NCI-H69 (cell line): Measurements from ENCODE around the gene GALNT2.

Experiments used
- DNase-seq: peaks from one replicate; lab custom pipeline; 2025; lab: John Stamatoyannopoulos, UW

GALNT2 gene

DNA sequence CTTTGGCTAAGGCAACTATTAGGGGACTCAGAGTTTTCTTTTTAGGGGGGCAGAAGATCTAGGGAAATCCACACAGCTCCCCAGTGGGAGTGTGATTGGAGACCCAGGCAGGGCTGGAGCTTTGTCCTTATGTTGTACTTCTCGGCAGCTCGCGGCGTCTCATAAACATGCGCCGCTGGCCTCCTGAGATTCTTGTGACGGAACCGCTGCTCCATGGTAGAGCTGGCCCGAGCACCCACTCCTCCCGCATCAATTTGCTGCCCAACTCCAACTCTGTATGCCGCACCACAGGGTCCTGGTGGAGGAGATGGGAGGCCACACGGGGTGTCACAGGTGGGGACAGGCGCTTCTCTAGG, 143.9 kb downstream of the GALNT2 start:
- DNase-seq: no peak

DNA sequence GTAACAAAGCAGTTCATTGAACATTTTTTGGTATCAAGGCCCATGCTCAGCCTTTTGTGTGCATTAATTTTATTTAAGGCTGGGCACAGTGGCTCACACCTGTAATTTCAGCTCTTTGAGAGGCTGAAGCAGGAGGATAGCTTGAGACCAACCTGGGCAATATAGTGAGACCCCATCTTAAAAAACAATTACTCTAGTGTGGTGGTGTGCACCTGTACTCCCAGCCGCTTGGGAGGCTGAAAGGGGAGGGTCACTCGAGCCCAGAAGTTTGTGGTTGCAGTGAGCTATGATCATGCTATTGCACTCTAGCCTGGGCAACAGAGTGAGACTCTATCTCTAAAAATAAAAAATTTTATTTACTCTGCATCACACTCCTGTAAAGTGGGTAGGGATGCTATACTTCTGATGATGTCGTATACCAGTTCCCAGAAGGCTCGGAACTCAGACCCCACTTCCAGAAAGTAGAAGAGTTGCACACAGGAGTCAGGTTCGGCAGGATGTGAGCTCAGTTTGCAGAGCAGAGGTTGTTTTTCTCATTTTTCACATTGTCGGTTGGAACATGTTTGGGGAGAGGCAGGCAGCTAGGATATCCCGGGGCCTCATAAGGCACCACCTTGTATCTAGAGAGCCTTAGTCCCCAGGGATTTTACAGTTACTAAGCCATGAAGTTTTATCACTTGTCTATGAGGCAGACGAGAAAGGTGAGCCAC, 144.6 kb downstream of the GALNT2 start:
- no peak for DNase-seq

DNA sequence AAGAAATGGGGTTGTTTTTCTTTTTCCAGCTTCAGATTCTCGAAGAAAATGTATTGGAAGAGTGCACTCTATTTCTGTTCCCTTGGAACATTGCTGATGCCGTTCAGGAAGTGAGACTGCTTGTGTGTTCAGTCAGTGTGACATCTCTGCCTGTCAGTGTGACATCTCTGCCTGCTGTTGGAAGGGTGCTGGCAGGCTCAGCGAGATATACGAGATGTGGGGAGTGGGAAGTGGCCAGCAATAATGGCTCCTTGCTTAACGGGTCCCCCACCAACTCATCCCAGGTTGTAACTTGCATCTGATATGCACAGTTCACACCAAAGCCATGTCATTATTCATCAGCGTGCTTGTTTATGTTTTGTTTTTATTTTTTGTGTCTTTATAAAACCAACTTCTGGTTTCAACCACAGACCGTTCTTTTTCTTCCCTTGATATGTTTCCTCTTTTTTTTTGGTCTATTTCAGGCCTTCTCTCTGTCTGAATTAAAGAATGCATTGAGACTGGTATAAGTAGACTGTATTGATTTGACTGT, 145.4 kb downstream of the GALNT2 start:
- no peak for DNase-seq

DNA sequence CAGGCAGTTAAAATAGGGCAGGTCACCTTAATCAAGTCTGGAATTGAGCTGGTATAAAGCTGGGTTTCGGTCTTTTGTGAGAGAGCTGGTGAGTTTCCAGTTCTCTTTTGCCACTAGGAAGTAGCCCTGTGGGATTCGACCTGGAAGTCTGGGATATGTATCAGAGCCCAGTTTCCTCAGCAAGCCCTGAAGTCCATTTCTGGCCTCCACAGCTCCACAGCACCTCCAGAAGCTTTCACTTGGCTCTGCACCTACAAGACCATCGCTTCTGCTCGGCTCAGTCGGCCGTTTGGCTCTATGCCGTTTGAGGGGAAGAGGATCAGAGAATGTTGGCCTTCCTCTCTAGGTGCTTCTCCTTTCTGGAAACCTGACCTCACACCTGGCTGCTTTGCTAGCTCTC, 148.0 kb downstream of the GALNT2 start:
- peak; percentile 7 for DNase-seq

DNA sequence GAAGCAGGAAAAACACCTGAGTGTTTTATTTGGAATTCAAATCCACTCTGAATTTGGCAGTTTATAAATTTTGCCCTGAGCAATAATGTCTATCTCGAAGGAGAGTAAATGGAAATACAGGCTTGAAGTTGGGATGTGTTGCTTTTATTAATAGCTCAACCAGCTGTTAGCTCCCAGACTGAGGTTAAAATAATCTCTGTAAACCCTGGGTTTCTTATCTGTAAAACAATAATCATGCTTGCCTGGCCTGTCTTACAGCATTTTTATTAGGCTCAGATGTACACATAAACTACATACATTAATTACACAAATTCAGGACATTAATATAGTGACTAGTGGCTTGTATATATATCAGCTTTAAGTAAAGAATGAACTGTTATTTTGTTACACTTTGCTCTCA, 148.5 kb downstream of the GALNT2 start:
- no peak for DNase-seq

DNA sequence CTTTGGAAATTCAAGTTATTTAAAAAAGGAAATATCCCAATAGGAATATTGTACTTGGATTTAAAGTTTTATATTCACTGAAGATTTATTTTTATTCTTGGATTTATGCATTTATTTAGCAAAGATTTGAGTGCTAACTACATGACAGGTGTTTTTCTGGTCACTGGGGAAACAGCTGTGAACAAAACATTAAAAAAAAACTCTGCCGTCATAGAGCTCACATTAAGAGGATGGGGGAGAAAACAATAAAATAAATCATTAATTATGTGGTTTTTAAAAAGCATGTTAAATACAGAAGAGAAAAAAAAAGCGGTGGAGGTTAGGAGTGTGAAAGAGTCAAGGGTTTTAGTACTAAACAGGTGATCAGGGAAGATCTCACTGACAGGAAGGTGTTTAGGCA, 149.9 kb downstream of the GALNT2 start:
- no peak for DNase-seq

DNA sequence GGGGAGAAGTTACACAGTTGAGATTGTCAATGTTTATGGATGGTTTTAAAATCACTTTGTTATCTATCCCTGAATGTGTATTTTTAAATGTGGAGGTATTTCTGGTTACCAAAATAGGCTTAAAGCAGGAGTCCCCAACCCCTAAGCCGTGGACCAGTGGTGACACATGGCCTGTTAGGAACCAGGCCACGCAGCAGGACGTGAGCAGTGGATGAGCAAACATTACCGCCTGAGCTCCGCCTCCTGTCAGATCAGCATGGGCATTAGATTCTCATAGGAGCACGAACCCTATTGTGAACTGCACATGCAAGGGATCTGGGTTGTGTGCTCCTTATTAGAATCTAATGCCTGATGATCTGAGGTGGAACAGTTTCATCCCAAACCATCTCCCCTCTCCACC, 151.6 kb downstream of the GALNT2 start:
- DNase-seq: no peak

DNA sequence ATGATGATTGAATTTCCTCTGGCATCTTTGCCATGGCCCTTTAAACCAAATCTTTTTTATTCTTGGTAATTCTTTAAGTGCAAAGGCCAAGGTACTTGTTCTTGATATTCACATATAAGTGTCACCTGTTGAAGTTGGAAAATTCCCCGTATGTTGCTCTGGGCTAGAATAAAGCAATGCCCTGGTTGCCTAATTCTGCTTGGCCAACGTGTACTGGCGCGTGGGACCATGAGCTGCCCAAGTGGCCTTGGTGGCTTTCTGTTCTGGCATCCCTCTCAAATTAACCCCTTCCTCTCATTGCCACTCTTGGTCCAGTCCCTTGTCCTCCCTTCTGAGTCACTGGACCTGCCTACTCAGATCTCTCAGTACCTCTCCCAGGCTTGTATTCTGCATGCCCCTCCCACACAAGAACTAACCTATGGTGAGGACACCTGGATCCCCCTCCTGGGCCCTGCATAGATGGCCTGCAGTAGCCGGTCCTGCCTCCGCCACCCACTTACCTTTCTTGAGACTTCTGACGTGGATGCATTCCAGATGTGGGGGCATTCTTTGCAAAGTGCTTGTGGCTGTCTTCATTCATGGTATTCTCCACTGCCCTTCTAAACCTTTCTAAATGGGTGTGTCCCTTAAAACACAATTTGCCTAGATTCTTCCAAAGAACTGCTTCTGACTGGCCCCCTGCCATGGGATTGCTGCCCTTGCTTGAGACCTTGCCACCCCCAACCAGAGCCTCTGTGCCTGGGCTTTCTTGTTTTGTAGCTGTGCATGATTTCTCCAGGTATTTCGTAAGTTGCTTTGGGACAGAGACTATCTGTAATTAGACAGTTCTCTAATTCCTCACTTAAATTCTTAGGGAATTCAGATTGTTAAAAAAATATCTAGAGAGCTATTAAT, 152.4 kb downstream of the GALNT2 start:
- no peak for DNase-seq

DNA sequence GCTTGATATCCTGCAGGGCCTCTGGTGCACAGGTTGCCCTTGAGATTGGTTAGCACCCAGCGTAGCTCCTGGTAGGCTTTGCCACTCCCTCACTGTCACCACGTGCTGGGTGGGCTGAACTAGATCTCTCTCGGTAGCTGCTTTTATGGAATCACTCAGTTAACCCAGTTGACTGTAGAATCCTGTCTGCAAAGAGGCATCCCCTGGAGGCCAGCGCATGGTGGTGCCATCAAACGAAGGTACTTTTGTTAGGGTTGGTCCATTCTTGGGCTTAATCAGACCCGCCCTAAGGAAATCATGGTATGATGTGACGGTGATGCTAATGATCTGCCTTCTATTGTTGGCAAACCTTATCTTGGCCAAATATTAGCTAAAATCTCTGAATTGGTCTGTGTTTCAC, 153.4 kb downstream of the GALNT2 start:
- no peak for DNase-seq

DNA sequence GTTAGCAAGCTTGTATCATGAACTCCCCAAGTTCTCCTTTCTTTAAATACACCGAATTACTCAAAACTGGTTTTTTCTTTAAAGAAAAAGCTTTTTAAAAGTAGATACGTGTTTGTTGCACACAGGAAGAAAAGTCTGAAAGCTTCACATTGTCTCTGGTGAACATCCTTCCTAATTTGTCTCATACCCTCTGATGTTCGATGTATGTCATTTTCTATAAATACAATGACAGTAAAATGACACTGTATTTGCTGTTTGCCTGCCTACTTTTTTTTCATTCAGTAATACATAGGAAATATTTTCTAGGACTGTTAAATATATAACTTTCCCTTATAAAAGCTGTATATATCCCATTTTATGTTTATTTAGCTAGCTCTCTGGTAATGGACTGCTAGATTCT, 153.9 kb downstream of the GALNT2 start:
- no peak for DNase-seq

DNA sequence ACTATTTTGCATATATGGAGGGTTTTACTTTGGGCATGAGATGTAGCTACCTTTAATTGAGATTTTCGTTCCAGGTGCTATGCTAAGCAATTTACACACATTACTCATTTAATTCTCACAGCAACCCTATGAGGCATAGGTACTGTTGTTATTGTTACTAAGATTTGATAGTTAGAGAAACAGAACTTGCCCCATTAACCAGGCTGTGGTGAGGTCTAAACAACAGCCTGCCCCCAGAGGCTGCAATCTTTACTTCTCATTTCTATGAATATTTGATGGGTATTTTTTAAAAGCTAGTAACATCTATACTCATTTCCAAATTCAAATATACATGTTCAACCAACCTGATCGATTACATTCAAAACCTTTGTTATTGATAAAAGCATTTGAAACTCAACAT, 155.6 kb downstream of the GALNT2 start:
- no peak for DNase-seq

DNA sequence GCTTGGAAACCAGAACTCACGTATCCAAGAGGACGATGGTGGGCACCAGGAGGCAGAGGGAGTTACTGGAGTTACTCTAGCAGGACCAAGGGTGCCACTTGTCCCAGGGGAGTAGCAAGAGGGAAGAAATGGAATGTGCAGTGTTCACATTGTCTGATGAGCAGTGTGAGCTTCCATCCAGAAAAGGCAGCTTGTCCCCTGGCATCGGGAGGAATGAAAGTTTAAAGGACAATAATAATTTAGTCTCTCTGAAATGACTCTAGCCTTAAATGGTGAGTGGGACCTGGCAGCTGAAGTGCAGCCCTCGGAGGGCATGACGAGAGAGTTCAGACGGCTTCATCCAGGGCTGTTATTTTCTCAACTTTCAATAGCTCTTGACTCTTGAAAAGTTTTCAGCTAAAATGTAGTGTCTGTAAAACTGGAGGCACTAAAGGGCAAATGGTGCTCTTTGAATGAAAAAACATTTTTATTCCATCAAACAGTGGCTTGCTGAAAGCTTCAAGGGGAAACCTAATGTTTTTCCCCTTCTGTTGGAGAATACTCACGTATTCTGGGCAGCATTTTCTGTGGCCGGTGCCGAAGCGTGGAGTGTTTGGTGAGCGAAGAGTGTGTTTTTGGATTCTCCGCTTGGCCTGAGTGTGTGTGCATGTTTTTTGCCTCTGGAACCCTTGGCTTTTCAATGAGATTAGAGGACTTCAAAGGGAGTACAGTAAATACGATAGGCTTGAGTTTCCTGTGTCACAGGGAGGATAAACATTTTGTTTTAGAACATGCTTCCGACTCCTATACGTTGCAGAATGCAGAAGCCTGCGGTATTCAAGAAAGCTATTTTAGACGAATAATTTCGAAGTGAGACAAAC, 157.3 kb downstream of the GALNT2 start:
- DNase-seq: no peak

DNA sequence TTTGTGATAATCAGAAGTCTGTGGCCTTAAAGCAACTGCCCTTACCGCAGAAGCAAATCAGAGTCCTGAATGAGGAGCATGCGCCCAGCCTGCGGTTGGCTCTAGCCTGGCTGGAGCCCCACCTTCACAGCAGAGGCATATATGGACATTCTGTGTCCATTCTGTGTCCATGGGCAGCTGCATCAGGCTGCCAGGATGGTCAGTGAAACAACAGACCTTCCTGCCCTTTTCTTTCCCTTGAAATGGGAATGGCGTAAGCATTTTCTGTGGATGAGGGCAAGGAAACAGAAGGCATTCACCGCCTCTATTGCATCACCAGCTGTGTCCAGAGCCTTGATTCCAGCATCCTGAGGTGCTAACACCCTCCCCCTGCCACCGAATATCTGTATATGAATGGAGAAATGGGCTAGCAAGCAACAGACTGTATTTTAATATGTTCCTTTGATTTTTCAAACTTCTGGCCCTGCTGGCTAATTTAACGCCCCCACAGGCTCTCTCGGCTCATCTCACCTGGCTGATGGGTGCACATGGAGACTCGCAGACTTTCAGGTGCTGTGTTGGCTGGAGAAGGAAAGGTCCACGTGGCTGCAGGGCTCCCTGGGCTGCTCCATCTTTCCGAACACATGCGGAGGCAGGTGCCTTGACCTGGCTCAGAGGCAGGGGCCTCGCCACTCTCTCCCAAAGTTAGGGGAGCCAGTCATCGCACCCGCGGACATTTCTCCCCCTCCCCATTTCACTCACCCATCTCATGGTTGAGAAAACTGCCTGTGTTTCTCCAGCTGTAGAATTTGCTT, 159.2 kb downstream of the GALNT2 start:
- DNase-seq: no peak

DNA sequence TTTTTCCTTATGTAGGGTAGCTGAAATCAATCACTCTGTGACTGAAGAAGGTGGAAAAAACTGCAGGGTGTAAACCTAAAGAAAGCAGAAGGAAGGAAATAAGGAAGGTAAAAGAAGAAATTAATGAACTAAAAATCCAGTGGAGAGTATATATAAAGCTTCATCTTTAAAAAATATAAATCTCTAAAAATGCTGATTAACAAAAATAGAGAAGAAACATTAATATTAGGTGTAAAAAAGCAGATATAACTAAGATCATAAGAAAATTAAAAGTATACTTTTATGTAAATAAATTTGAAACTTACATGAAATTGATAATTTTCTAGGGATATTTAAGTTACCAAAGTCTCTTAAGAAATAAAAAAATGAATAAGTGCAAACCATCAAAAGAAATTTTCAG, 159.8 kb downstream of the GALNT2 start:
- DNase-seq: no peak

DNA sequence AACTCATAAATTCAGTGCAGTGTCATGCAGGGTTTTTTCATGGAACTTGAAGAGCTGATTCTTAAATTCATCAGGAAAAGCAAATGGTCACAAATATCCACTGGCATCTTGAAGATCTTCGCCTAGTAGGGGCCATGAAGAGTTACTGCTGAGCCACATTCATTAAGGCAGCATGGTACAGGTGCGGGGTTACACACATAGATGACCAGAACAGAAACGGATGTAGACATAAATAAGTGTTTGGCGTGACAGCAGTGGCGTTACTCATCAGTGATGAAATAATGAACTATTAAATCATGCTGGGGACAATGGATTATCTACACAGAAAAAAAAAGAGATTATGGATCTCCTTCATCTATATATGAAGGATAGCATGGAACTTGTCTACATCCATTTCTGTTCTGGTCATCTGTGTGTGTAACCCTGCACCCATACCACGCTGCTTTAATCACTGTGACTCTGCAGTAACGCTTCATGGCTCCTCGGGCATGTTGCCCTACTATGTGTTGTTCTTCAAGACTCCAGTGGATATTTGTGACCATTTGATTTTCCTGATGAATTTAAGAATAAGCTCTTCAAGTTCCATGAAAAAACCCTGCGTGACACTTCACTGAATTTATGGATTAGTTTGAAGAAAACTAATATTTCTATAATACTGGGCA, 161.3 kb downstream of the GALNT2 start:
- no peak for DNase-seq

DNA sequence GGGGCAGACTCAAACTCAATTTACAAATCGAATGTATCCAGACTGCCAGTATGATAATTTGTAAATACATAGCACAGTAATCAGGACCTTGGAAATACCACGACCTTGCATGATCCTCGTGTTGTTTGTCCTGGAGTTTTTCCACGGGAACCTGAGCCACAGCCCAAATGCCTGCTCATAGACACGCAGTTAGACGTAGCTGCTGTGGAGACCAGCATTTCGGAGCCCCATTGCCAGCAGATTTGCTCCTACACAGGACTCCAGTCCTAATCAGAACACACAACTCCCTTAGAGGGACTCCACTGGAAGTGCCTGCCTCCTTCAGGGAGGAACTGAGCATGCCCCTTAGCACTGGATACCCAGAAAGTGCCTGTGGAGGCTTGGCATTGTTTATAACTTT, 163.2 kb downstream of the GALNT2 start:
- DNase-seq: no peak

DNA sequence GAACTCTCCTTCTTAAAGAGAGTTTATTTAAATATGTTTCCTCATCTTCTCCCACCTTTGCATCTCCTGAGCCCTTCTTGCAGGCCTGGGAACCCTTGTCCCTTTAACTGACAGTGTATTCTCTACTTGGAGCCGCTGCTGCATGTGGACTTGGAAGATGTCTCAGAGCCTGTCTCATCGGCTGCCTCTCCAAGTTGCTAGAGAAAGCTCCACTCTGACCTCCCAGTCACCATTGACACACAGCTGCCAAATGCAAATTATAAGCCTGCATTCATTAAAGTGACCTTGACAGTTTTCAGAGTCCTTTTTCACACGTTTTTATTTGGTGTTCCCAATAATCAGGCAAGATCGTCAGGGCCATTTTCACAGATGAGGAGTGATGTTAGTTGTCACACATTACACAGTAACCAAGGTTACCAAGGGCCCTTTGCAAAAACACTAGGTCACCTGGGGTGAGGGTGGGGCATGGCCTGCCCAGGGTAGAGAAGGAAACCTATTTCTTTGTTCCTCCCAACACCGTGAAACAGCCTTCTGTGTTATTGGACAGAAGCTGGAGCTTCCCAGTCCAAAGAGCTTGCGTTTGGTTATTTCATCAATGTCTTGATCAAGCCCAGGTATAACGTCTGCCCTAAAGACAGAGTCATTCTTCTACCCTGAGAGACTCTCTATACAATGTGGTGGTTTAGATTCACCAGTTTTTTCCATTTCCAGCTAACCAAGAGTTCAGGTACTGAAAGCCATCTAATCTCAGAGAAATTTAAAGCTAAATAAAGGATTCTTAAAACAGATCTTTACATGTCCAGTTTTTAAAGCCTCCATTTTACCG, 164.1 kb downstream of the GALNT2 start:
- no peak for DNase-seq

DNA sequence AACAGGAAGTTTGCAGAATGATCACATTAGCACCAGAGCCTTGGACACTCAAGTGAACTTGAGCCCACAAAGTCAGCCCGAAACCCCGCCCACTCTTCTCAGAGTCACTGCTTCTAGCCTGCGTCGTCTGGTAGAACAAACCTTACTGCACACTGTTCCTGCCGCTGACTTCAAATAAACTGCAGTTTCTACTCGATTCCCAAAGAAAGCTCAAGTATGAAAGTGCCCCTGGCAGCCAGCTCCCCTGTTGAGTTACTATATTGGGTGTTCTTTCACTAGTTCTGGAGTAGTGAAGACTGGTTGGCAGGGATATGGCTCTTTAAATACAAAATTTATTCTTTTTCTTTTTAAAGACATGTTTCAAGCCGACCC, 164.7 kb downstream of the GALNT2 start:
- DNase-seq: peak; percentile 20

DNA sequence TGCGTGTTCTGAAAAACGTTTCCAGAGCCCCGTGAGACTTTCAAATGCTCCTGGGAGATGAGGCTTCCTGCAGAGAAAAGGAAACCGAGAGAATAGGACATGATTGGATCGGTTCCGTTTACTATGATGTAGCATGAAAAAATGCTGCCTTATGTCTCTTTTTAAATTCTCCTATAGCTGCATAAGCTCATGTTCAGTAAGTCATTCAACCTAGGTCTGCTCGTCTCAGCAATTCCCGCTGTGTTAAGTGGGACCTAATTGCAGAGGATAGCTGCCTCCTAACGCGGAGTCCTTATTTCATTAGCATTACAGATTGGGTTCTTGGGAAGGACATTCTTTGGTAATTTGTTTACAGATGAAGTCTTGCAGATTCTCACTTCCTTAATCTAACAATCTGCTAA, 165.3 kb downstream of the GALNT2 start:
- DNase-seq: peak; percentile 86

DNA sequence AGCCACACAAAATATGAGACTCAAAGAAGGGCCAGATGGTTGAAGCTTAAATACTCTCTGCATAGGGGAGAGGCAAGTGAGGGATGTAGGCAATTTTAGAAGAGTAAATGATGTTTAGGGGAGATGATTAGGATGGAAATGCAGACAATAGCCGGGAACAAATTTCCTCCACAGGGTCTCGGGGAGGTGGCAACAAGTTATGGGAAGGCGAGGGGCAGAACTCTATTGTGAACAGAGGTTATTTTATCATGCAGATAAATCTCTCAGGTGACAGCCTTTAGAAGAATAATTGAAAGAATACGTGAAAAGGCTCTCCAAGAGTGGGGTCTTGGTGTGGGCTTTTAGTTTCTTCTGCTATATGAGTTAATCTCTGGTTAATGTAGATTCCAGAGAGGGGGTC, 166.7 kb downstream of the GALNT2 start:
- DNase-seq: no peak
